Upper lobe of left lung (tissue), 6 donors: ENCODE measurements around the gene PTPRN2. TPM values are rescaled to one million over a fixed set of nuclear protein-coding genes. Genes with fewer than 3 reads are reported as not detected.
A peak's percentile ranks its signal among the peaks of the same experiment; 100 is the strongest.

ENCODE experiments used
- ATAC-seq, 2 donors: fragments of 200-7000 bp; cut with Tn5 transposase; one replicate each; pipeline ENCODE4 v1.9.1; 2022; ENCODE audit warnings: mild to moderate bottlenecking in 2 of 2, moderate library complexity in 2 of 2; ENCODE audit not compliant: low FRiP score in 2 of 2
- DNase-seq, 2 donors: peaks; one replicate each; pipeline ENCODE4 v3.0.0-alpha.2; 2019 to 2020
- H3K27ac ChIP-seq, 4 donors: fragments of 200-600 bp; sonication (generic); one replicate each; pipeline ENCODE4 v1.5.1; 2016 to 2019
- H3K27me3 ChIP-seq, 4 donors: fragments of 200-600 bp; sonication (generic); one replicate each; pipeline ENCODE4 v1.5.1; 2017 to 2019
- H3K36me3 ChIP-seq, 4 donors: fragments of 200-600 bp; sonication (generic); one replicate each; pipeline ENCODE4 v1.5.1; 2016 to 2019
- H3K4me1 ChIP-seq, 4 donors: fragments of 200-600 bp; sonication (generic); one replicate each; pipeline ENCODE4 v1.5.1; 2018 to 2019
- H3K4me3 ChIP-seq, 4 donors: fragments of 200-600 bp; sonication (generic); one replicate each; pipeline ENCODE4 v1.5.1; 2017 to 2019; ENCODE audit warnings: mild to moderate bottlenecking in 2 of 4, moderate library complexity in 1 of 4
- H3K9me3 ChIP-seq, 4 donors: fragments of 200-600 bp; sonication (generic); one replicate each; pipeline ENCODE4 v1.5.1; 2018 to 2019
- EP300 ChIP-seq, 4 donors: sonication (generic); formaldehyde crosslinking; IDR thresholded peaks; one replicate each; pipeline ENCODE4 v1.5.1; 2017; ENCODE audit warnings: antibody characterized with exemption in 4 of 4, control low read depth in 2 of 4
- POLR2A ChIP-seq, 4 donors: fragments of 450-650 bp; IDR thresholded peaks; one replicate each; pipeline ENCODE4 v1.5.1; 2016 to 2017; ENCODE audit warnings: antibody characterized with exemption in 4 of 4, mild to moderate bottlenecking in 2 of 4
- POLR2AphosphoS5 ChIP-seq, 2 donors: sonication (generic); formaldehyde crosslinking; IDR thresholded peaks; one replicate each; pipeline ENCODE4 v1.5.1; 2017; ENCODE audit warnings: antibody characterized with exemption in 2 of 2
- WGBS, 2 donors: methylation state at CpG; one replicate each; pipeline ENCODE4 v1.1.5; 2017 to 2018; 5-methylcytosine and 5-hydroxymethylcytosine counted together
- total RNA-seq, 6 donors: library from RNA; depleted of rRNA in 4 of 6; stranded (reverse); fragments of >200 nt in 4 of 6; gene quantifications; one replicate each; pipeline versions ENCODE4 v1.1.0 to v1.2.1, GENCODE V29; 2016 to 2021
- TF ChIP-seq, protein P1 (sequence below), 6 experiments: fragments of 450-650 bp in 4 of 6; fragments of 200-600 bp in 2 of 6; sonication (generic) in 2 of 6; IDR thresholded peaks; one replicate each; pipeline ENCODE4 v1.5.1; 2016 to 2019; ENCODE audit warnings: antibody characterized with exemption in 6 of 6
- donor health status: DM: no; HTN: no; CAD: no; lungs with moderate emphysema.
- donor health status: DM: no; HTN: yes; CAD: no; lungs with severe emphysema.

The PTPRN2 gene
- total RNA-seq, 6 donors from 2014 or later: 3.3 to 7.9 (median 5.2) TPM

DNA sequence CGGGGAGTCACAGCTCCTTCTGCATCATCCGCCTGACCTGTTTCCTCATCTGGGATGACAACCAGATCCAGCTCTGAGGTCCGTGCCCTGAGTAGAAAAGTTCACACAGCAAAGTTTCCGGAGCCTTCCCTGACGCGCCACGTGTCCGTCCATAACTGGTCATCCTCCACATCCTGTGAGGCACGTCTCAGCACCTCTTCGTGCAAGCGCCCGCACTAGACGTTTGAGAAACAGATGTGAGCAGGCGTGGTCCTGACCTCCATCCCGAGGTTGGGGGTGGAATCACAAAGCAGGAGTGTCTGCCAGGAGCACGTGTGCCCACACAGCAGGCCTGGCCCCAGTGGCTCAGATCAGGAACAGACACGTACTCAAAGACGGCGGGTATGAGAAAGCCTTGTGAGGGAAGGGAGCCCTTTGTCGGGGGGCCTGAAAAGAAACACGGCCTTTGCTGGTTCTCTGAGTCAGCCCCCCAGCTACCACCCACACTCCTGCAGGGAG, 730.0 kb downstream of the PTPRN2 start:
- H3K4me1 ChIP-seq: no peaks in the 10 kb centered on the region
- TF ChIP-seq EP300 (IDR thresholded peaks at IDR 0.05) (no peak), POLR2A (IDR thresholded peaks at IDR 0.05) (no peak), POLR2AphosphoS5 (IDR thresholded peaks at IDR 0.05) (no peak)
- TF ChIP-seq, protein P1, sequence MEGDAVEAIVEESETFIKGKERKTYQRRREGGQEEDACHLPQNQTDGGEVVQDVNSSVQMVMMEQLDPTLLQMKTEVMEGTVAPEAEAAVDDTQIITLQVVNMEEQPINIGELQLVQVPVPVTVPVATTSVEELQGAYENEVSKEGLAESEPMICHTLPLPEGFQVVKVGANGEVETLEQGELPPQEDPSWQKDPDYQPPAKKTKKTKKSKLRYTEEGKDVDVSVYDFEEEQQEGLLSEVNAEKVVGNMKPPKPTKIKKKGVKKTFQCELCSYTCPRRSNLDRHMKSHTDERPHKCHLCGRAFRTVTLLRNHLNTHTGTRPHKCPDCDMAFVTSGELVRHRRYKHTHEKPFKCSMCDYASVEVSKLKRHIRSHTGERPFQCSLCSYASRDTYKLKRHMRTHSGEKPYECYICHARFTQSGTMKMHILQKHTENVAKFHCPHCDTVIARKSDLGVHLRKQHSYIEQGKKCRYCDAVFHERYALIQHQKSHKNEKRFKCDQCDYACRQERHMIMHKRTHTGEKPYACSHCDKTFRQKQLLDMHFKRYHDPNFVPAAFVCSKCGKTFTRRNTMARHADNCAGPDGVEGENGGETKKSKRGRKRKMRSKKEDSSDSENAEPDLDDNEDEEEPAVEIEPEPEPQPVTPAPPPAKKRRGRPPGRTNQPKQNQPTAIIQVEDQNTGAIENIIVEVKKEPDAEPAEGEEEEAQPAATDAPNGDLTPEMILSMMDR (IDR thresholded peaks at IDR 0.05): no peak
- WGBS, 2 donors: 79 to 84% methylated on average over 11 to 21 of the region's 21 CpGs
- no peak overlapping the region for H3K27ac ChIP-seq
- DNase-seq (no peak), ATAC-seq (no peak)
- no peak overlapping the region for H3K4me3 ChIP-seq
- no peaks in the 10 kb centered on the region for H3K36me3 ChIP-seq
- H3K9me3 ChIP-seq: no peaks in the 10 kb centered on the region
- no peaks in the 10 kb centered on the region for H3K27me3 ChIP-seq

- Histone ChIP-seq H3K27me3 (no peaks in the 10 kb centered on the region), H3K9me3 (no peaks in the 10 kb centered on the region), H3K4me3 (no peak overlapping the region), H3K27ac (no peak overlapping the region), H3K4me1 (no peaks in the 10 kb centered on the region), H3K36me3 (no peaks in the 10 kb centered on the region)
- DNase-seq (no peak), ATAC-seq (peak in 1 of 2 donors; percentile 23)
- no peak for TF ChIP-seq POLR2A (IDR thresholded peaks at IDR 0.05)
- no peak for TF ChIP-seq POLR2AphosphoS5 (IDR thresholded peaks at IDR 0.05)
- TF ChIP-seq, protein P1 (IDR thresholded peaks at IDR 0.05): no peak
- TF ChIP-seq EP300 (IDR thresholded peaks at IDR 0.05): no peak
- WGBS, 2 donors: 87 to 90% methylated on average over 11 to 20 of the region's 22 CpGs
Observed at GRCh38 chr7:157856873-157857577, 730.6 kb downstream of the PTPRN2 start.

DNA sequence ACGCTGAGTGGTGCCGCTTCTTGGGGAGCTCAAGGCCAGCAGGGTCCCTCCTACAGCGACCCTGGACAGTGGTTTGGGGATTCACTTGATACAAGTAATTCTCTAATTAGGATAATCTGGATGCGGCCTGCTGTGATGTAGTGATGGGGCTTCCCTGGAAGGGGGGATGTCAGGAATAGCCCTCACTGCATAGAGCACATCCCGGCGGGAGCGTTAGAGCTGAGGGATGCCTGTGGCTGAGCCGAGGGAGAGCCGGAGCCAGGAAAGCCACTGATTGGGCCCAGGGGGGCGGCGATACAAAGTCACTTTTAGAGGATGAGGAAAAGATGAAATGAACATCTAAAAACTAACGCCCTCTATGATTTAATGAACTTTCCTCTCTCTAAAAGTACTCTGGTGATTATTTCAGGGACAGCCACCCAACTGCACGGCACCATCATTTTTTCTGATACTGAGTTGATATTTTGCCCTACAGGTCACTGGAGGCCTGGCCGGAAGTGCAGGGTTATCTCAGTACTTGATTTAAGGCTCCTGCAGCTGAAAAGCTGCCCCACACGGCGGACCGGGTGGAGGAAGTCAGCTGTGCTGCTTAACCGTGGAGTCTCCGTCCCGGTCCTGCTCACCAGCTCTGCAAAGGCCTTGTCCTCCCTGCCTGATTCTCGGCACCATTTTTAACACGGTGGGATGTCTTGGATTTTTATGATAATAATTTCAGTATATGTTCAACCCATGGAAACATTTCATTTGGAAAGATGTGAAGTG, 732.0 kb downstream of the PTPRN2 start:
- WGBS, 2 donors: 72 to 74% methylated on average over 22 of the region's 22 CpGs
- Histone ChIP-seq H3K4me3 (peak overlapping the region in 3 of 4 donors; percentile 9 to 35 (median 17)), H3K4me1 (peaks cover 0 to 8% (median 0%) of the 10 kb centered on the region in 4 donors), H3K27me3 (no peaks in the 10 kb centered on the region), H3K36me3 (no peaks in the 10 kb centered on the region), H3K27ac (no peak overlapping the region), H3K9me3 (no peaks in the 10 kb centered on the region)
- ATAC-seq: no peak
- no peak for DNase-seq
- TF ChIP-seq, protein P1 (IDR thresholded peaks at IDR 0.05): no peak
- TF ChIP-seq POLR2AphosphoS5 (IDR thresholded peaks at IDR 0.05): no peak

- peaks cover 0 to 8% (median 0%) of the 10 kb centered on the region in 4 donors for H3K4me1 ChIP-seq
- ATAC-seq: no peak
- peak overlapping the region in 3 of 4 donors; percentile 13 to 69 (median 35) for H3K27ac ChIP-seq
- H3K9me3 ChIP-seq: no peaks in the 10 kb centered on the region
- H3K4me3 ChIP-seq: peak overlapping the region in 3 of 4 donors; percentile 9 to 35 (median 17)
- H3K36me3 ChIP-seq: no peaks in the 10 kb centered on the region
- H3K27me3 ChIP-seq: no peaks in the 10 kb centered on the region
- no peak for TF ChIP-seq EP300 (IDR thresholded peaks at IDR 0.05)
- TF ChIP-seq, protein P1 (IDR thresholded peaks at IDR 0.05): no peak
- no peak for TF ChIP-seq POLR2A (IDR thresholded peaks at IDR 0.05)
- no peak for TF ChIP-seq POLR2AphosphoS5 (IDR thresholded peaks at IDR 0.05)
- DNase-seq: no peak
- WGBS, 2 donors: 87 to 88% methylated on average over 22 of the region's 22 CpGs
Observed at GRCh38 chr7:157855016-157855415, 732.6 kb downstream of the PTPRN2 start.
